Ishikawa (cell line): ENCODE measurements around the gene WASHC4.

ENCODE experiments used
- CEBPB ChIP-seq: IDR thresholded peaks from 2 replicates; pipeline ENCODE4 v1.6.1; 2012
- CREB1 ChIP-seq: IDR thresholded peaks from 2 replicates; pipeline ENCODE4 v1.6.1; 2012; ENCODE audit warnings: low read depth
- EGR1 ChIP-seq: IDR thresholded peaks from 2 replicates; pipeline ENCODE4 v1.6.1; 2012
- EP300 ChIP-seq: IDR thresholded peaks from 2 replicates; pipeline ENCODE4 v1.6.1; 2012; ENCODE audit warnings: borderline replicate concordance
- FOXM1 ChIP-seq: IDR thresholded peaks from 2 replicates; pipeline ENCODE4 v1.6.1; 2012; ENCODE audit warnings: low read depth, borderline replicate concordance
- NFIC ChIP-seq: IDR thresholded peaks from 2 replicates; pipeline ENCODE4 v1.6.1; 2012
- RAD21 ChIP-seq: IDR thresholded peaks from 2 replicates; pipeline ENCODE4 v1.6.1; 2012; ENCODE audit warnings: low read depth
- TAF1 ChIP-seq: IDR thresholded peaks from 2 replicates; pipeline ENCODE4 v1.6.1; 2012; ENCODE audit warnings: low read depth, mild to moderate bottlenecking
- TCF12 ChIP-seq: IDR thresholded peaks from 2 replicates; pipeline ENCODE4 v1.6.1; 2012; ENCODE audit warnings: low read depth
- TEAD4 ChIP-seq: IDR thresholded peaks from 2 replicates; pipeline ENCODE4 v1.6.1; 2012
- USF1 ChIP-seq: IDR thresholded peaks from 2 replicates; pipeline ENCODE4 v1.6.1; 2012
- YY1 ChIP-seq: IDR thresholded peaks from 2 replicates; pipeline ENCODE4 v1.6.1; 2012; ENCODE audit warnings: low read depth
- ZBTB7A ChIP-seq: IDR thresholded peaks from 2 replicates; pipeline ENCODE4 v1.6.1; 2012; ENCODE audit warnings: low read depth
- TF ChIP-seq, protein P1 (sequence below): IDR thresholded peaks from 2 replicates; pipeline ENCODE4 v1.6.1; 2012
- TF ChIP-seq, protein P2 (sequence below): IDR thresholded peaks from 2 replicates; pipeline ENCODE4 v1.6.1; 2012; ENCODE audit warnings: low read depth, mild to moderate bottlenecking

Gene WASHC4

DNA sequence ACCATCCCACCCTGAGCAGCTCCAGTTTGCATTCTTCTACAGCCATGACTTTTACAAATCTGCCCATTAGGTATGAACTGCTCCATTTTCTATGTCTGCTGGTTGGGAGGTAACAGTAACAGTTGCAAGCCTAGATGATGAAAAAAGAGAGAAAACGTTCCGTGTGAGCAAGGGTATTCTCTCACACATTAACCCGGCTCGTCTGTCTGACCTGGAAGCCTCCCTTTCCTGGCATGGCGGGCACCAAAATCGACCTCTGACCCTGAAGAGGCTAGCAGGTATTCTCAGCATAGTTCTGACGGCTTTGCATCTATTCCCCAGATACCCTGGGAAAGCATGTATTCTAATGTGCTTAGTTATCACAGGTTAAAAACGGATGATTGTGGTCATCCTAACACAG, 96.6 kb downstream of the WASHC4 start:
- no peak for TF ChIP-seq EP300

- no peak for TF ChIP-seq TAF1
- TF ChIP-seq, protein P1, sequence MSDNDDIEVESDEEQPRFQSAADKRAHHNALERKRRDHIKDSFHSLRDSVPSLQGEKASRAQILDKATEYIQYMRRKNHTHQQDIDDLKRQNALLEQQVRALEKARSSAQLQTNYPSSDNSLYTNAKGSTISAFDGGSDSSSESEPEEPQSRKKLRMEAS: no peak
- no peak for TF ChIP-seq TCF12
- TF ChIP-seq EP300: no peak
- no peak for TF ChIP-seq YY1
- no peak for TF ChIP-seq TEAD4
- no peak for TF ChIP-seq CEBPB
- TF ChIP-seq, protein P2, sequence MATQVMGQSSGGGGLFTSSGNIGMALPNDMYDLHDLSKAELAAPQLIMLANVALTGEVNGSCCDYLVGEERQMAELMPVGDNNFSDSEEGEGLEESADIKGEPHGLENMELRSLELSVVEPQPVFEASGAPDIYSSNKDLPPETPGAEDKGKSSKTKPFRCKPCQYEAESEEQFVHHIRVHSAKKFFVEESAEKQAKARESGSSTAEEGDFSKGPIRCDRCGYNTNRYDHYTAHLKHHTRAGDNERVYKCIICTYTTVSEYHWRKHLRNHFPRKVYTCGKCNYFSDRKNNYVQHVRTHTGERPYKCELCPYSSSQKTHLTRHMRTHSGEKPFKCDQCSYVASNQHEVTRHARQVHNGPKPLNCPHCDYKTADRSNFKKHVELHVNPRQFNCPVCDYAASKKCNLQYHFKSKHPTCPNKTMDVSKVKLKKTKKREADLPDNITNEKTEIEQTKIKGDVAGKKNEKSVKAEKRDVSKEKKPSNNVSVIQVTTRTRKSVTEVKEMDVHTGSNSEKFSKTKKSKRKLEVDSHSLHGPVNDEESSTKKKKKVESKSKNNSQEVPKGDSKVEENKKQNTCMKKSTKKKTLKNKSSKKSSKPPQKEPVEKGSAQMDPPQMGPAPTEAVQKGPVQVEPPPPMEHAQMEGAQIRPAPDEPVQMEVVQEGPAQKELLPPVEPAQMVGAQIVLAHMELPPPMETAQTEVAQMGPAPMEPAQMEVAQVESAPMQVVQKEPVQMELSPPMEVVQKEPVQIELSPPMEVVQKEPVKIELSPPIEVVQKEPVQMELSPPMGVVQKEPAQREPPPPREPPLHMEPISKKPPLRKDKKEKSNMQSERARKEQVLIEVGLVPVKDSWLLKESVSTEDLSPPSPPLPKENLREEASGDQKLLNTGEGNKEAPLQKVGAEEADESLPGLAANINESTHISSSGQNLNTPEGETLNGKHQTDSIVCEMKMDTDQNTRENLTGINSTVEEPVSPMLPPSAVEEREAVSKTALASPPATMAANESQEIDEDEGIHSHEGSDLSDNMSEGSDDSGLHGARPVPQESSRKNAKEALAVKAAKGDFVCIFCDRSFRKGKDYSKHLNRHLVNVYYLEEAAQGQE: no peak
- TF ChIP-seq CREB1: no peak
- TF ChIP-seq FOXM1: no peak
- no peak for TF ChIP-seq ZBTB7A
- TF ChIP-seq USF1: no peak
Observed at GRCh38 chr12:105204916-105205315, 97.4 kb downstream of the WASHC4 start.

GRCh38 chr12:105205322-105206048, 98.0 kb downstream of the WASHC4 start:
- TF ChIP-seq, protein P2: peak; percentile 72
- no peak for TF ChIP-seq ZBTB7A

DNA sequence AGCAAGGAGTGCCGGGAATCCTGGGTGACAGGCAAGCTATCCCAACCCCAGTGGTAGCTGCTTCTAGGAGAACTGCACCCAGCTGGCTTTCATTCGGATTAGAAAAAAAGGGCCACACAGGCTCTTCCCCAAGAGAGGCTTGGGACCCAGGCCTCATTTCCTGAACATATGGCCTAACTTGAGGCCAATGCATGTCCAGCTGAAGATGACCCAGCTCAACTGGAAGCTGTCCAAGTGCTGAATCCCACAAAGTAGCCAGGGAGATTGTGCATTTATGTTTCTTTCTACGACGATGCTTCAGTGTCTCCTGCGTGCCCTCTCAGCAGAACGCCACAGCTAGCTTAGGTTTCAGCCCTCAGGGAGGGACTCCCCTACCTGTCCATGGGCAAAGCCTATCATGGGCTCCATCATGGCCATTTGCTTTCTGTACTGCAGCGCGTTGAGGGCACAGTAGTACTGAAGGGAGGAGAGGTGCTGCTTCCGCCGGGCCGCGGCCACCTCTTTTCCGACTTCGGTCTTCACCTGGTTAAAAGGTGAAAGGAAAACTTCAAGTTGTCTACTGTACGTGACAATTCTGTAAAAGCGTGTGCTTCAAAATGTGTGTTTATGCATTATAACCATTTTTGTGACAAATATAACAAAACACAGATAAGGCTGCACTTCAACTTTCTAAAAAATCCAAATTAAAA, 99.3 kb downstream of the WASHC4 start:
- TF ChIP-seq TCF12: no peak
- TF ChIP-seq, protein P2: peak; percentile 68

- TF ChIP-seq EGR1 (no peak), TAF1 (no peak), RAD21 (no peak), FOXM1 (no peak), EP300 (no peak), NFIC (no peak), YY1 (no peak), CREB1 (no peak), TEAD4 (no peak), TCF12 (no peak), USF1 (no peak), CEBPB (no peak)
- TF ChIP-seq, protein P1: no peak
- TF ChIP-seq, protein P2: no peak
Observed at GRCh38 chr12:105209091-105209490, 101.6 kb downstream of the WASHC4 start.
